GM18498 (cell line): Measurements from ENCODE around the gene PTPN9.
"Not testable (repeated sequence)": the region's sequence is repeated elsewhere in the genome, so short reads cannot be mapped to it uniquely, and the experiment has no call there.

Experiments used
- ATAC-seq: cut with Tn5 transposase; IDR thresholded peaks from one replicate; pipeline ENCODE4 v1.9.1; 2021; ENCODE audit warnings: mild to moderate bottlenecking, moderate library complexity; ENCODE audit not compliant: unreplicated experiment

PTPN9 gene

GRCh38 chr15:75532413-75533250, 46.5 kb downstream of the PTPN9 start:
- no peak for ATAC-seq

- no peak for ATAC-seq
These were observed 48.1 kb downstream of the PTPN9 start for GRCh38 chr15:75531041-75531450.

- no peak for ATAC-seq
These were observed 48.9 kb downstream of the PTPN9 start for GRCh38 chr15:75530169-75530568.

- not testable (repeated sequence) for ATAC-seq
These were observed 53.4 kb downstream of the PTPN9 start for GRCh38 chr15:75525756-75526155.

- ATAC-seq, result no peak
These were observed 56.1 kb downstream of the PTPN9 start for GRCh38 chr15:75523011-75523410.

- no peak for ATAC-seq
These were observed 61.9 kb downstream of the PTPN9 start for GRCh38 chr15:75517233-75517632.

- no peak for ATAC-seq
These were observed 70.1 kb downstream of the PTPN9 start for GRCh38 chr15:75508840-75509532.

GRCh38 chr15:75502360-75502759, 76.8 kb downstream of the PTPN9 start:
- no peak for ATAC-seq

- ATAC-seq, result no peak
These were observed 85.4 kb downstream of the PTPN9 start for GRCh38 chr15:75493732-75494131.

- ATAC-seq, result no peak
These were observed 95.2 kb downstream of the PTPN9 start for GRCh38 chr15:75483961-75484360.

GRCh38 chr15:75483556-75483955, 95.6 kb downstream of the PTPN9 start:
- ATAC-seq, result not testable (repeated sequence)

GRCh38 chr15:75483106-75483505, 96.0 kb downstream of the PTPN9 start:
- ATAC-seq, result no peak

- not testable (repeated sequence) for ATAC-seq
These were observed 98.7 kb downstream of the PTPN9 start for GRCh38 chr15:75480463-75480862.

GRCh38 chr15:75479670-75480069, 99.4 kb downstream of the PTPN9 start:
- ATAC-seq, result no peak

GRCh38 chr15:75477094-75477493, 102.0 kb downstream of the PTPN9 start:
- not testable (repeated sequence) for ATAC-seq

- ATAC-seq, result no peak
These were observed 110.1 kb downstream of the PTPN9 start for GRCh38 chr15:75468913-75469598.

GRCh38 chr15:75460646-75461045, 118.5 kb downstream of the PTPN9 start:
- no peak for ATAC-seq

- ATAC-seq, result no peak
These were observed 119.5 kb downstream of the PTPN9 start for GRCh38 chr15:75459581-75459980.

GRCh38 chr15:75456710-75457109, 122.4 kb downstream of the PTPN9 start:
- no peak for ATAC-seq

GRCh38 chr15:75455982-75456531, 123.1 kb downstream of the PTPN9 start:
- no peak for ATAC-seq

- ATAC-seq, result no peak
These were observed 123.6 kb downstream of the PTPN9 start for GRCh38 chr15:75455424-75455981.
